EH (cell line): ENCODE data around the gene SLC4A7.
A peak's percentile ranks its signal among the peaks of the same experiment; 100 is the strongest.
"Not testable (repeated sequence)": the region's sequence is repeated elsewhere in the genome, so short reads cannot be mapped to it uniquely, and the experiment has no call there.

Experiments used
- DNase-seq: peaks from one replicate; pipeline ENCODE4 v3.0.0-alpha.2; 2015; ENCODE audit warnings: low read depth

The SLC4A7 gene

DNA sequence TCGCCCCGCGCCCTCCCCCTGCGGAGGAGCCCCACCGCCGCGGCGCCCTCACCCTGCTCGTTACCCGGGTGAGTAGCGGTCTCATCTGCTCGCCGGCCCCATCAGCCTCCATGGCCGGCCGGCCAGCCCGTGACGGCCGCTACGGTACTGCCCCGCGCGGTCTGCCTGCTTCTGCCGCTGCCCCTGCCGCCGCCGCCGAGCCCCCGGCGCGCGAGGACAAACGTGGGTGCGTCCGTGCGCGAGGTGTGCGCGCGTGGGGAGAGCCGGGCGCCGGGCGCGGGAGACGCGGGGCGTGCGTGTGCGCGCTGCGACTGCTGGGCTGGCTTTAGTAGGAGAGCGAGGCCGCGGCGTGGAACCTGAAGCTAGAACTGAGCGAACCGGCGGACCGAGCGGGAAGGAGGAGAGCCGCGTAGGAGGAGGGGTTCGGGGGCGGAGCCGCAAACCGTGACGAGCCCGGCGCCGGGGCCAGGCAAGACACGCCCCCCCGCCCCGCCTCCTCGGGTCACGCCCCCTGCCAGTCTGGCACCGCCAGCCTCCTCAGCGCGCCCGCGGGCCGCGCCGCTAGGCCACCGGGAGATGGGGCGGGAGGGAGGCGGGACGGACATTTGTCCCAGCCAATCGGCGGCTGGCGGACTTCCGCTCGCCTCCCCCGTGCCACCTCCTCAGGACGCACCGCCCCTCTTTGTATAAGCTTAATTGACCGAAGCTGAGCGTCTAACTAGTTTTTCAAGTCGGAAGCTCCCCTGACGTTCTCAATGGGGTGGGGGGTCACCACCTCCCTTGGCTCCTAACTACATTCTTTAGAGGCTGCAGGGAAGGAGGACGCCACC lies at the start of gene SLC4A7:
SLC4A7 (minus strand) TSS at position 370 of the 830 bp plus-strand sequence; CDS start at position 112, 258 bp downstream.
- DNase-seq, result peak; percentile 96

DNA sequence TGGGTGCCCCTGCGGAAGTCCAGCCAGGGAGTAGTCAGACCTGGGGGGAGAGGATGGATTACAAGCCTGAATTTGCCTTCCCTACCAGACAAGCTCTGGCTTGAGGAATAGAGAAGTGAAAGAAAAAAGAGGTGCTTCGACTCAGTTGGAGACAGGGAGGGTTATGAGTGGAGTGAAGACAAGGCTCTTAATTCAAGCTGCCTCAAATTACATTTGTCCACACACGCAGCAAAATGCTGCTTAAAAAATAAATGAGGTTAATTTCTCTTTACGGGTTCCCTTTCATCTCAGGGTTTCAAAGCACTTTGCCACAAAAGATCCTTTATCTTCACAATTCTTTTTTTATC lies 49.0 kb upstream of the SLC4A7 start:
- peak; percentile 49 for DNase-seq

DNA sequence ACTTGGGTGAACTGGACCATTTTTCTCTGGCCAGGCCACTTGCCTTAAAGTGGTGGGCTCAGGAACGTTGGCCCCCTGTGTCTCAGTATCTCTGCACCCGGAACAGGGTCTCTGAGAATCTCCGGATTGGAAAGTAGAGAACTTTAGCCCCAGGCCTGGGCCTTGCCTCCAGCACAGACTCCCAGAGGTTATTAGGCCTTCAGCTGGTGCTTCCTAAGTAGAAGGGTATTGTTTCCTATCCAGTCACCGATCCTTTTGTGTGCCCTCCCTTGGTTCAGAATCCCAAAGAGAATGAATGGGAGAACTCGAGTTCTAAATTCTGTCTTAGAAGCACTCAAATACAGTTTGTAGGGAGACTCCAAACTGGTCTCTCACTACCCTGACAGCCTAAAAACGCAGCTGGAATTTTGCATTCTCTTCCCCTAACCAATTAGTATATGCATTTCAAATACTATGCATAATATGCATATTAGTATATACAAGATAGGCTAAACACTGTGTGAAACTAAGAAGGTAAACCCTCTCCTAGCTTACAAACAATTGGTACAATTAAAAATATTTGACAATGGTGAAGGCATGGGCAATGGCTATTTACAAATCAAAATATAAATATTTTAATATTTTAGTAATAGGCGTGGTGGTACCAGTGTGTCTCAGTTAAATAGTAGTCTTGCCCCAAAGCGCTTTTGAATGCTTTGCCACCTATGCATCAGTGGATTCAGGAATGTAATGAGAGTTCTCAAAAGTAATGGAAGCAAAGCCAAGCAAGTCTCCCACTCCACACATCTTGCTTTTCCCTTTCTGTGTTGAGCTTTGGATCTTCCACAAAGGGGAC lies 48.5 kb upstream of the SLC4A7 start:
- peak; percentile 24 for DNase-seq

DNA sequence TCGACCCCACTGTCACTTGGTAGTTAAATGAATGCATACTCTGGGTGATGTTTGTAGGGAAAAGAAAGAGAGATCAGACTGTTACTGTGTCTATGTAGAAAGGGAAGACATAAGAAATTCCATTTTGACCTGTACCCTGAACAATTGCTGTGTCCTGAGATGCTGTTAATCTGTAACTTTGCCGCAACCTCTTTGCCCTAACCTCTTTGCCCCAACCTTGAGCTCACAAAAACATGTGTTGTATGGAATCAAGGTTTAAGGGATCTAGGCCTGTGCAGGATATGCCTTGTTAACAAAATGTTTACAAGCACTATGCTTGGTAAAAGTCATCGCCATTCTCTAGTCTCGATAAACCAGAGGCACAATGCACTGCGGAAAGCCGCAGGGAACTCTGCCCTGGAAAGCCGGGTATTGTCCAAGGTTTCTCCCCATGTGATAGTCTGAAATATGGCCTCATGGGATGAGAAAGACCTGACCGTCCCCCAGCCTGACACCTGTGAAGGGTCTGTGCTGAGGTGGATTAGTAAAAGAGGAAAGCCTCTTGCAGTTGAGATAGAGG lies 47.1 kb upstream of the SLC4A7 start:
- DNase-seq, result not testable (repeated sequence)

DNA sequence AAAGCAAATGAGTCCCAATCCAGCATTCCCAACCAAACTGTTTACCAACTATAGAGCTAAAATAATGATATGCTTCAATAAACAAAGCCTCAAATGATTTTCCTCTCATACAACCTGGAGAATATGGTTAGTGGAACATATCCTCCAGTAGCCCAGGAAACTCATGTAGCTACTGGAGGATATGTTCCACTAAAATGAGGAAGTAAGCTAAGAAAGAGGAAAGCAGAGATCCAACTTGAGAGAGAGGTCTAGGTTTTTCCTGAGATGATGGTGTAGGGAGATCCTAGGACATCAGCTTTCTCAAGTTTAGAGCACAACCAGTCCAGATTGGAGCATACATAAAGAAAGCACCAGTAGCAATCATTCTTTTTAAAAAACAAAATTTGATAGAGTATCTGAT lies 44.6 kb upstream of the SLC4A7 start:
- DNase-seq, result no peak

DNA sequence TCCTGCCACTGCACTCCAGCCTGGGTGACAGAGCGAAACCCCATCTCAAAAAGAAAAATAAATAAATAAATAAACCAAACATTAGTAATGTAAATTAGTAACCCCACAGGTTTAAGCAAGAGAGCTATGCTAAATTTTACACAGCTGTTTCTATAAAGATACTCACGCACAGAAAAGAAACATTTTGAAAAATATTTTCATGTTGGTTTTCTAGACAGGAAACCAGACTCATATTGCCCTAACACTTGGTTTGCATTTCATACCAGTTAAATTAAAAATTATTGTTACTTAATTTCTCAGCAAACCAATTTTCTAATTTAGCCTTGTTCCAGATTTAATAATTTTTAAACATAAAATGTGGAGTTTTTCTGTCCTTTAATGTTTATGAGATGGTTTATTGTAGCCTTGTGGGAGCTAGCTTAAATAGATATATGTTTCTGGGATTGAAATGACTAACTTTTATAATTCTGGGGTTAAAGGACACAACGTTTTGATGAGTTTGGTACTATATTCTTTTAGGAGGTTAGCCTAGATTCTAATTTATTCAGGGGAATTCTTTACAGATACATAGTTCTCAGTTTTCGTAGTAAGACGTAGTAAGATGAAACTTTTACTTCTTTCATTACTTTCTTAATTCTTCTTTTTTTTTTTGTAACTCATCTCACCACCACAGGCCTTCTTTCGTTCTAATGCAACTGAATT lies 42.6 kb upstream of the SLC4A7 start:
- no peak for DNase-seq

DNA sequence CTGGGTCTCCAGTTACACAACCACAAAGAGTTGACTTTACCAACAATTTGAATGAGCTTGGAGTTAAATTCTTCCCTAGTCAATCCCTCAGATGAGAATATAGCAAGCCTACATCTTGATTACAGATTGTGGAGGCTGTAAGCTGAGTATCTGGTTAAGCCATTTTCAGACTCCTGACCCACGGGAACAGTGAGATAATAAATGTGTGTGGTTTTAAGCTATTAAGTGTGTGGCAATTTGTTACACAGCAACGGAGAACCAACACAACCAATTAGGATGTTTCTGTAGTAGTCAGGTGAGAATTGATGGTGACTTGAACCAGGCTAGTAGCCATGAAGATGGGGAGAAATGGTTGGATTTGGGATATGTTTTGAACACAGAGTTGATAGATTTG lies 37.7 kb upstream of the SLC4A7 start:
- no peak for DNase-seq

DNA sequence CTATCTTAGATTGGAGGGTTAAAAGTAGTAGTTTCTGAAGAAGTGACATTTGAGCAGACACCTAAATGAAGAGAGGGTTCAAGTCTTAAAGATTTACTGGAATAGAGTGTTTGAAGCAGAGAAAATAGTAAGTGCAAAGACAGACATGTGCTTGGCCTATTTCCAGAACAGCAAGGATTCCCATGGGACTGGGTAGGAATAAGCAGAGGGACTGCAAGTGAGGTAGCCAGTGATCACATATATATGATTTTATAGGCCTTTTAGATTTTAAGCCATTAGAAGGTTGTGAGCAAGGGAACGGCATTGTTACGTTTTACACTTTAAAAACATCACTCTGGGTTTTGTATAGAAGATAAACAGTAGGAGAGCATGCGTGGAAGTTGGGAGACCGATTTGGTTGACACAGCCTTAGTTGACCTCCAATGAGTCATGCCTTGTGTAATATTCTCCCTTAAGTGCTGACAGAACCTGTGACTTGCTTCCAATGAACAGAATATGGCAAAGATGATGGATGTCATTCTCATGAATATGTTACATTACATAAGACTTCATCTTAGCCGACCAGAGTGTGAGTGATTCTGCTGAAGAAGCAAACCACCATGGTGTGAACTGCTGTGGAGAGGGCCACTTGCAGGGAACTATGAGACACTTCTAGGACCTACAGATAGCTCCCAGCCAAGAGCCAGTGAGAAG lies 37.1 kb upstream of the SLC4A7 start:
- peak; percentile 93 for DNase-seq

DNA sequence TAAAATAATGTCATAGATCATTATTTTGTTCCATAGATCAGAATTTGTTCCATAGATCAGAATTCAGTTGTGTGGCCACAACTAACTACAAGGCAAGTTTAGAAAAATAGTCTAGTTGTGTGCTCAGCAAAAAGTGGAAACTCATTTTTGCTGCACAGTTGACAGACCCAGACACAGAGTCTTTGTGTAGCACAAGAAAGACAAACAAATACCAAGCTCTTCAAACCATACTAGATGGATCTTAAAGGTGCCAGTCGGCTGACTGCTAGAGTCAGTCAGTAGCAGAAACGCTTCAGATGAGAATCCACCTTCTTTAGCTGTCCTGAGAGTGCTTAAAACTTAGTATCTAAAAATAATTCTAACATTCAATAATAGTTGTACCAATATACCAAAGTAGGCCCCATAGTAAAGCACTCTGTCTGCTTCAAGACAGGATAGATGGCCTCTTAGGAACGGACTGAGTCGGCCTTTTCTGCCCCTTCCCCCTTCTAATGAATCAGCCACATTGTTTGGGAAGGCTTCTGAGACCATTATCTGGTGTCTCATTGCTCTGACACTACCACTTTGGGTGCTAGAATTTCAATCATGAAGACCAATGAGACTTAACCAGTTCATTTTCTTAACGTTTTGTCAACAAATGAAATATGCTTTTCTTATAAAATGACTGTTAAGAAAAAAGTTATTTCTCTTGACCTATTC lies 27.7 kb upstream of the SLC4A7 start:
- DNase-seq, result no peak

DNA sequence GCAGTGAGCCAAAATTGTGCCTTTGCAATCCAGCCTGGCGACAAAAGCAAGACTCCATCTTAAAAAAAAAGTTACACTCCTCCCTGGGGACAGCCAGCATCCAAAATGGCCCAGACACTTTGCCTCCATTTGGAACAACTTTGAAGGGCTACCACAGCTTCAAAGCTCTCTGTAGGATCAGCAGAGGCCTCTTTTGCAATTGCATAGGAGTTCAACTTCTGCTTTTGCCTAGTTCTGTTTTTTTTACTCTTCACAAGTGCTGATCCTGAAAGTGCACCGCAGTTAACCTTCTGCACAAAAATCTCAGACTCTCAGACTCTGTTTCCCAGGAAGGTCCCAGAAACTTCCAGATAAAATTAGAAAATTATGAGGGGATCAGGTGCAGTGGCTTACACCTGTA lies 25.2 kb upstream of the SLC4A7 start:
- no peak for DNase-seq

DNA sequence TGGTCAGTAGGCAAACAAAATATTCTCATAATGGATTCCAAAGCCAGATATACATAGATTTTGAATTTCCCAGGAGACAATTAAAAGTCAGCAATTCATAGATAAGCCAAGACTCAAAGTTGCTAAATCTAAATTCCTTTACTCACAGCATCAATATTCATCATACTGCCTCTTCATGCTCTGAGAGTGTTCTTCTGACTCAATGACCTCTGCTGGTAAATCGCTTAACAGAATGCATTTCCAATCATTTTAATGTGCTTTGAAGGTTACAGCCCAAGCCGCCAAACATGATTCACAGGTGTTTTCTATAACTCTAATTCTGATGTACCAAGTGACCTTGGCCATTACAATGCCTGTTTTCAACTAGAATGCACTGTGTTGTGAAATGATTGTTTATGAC lies 24.2 kb upstream of the SLC4A7 start:
- DNase-seq, result no peak

DNA sequence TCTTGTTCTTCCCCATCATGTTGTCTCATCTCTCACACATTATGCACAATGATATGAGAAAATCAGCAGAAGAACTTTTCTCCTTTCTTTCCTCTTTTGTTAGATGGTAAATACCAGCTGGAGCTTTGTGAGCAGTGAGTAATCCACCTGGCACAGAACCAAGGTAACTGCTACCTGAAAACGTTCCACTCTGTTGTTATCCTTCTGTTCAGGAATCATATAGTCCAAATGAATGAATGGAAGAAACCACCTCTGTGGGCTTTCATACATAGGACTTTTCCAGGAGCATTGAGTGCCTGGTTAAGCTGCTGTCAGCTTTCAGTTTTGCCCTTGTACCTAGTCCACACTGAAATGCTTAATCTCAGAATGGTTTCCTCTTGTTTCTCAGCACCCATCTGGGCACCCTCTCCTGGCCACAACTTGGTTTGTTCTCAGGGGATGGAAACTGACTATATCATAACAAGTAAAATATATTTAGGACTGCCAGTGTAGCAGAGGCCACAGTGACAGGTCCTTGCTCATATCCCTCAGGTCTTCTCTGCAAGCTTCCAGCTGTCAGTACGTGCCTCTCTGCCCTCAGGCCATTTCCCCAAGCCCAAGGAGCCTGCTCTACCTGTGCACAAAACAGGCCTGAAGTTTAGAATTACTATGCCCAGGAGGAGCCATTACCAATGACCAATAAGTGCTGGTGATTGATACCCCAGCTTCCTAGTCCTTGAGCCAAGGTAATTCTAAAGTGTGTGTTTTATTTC lies 23.5 kb upstream of the SLC4A7 start:
- DNase-seq, result peak; percentile 17

DNA sequence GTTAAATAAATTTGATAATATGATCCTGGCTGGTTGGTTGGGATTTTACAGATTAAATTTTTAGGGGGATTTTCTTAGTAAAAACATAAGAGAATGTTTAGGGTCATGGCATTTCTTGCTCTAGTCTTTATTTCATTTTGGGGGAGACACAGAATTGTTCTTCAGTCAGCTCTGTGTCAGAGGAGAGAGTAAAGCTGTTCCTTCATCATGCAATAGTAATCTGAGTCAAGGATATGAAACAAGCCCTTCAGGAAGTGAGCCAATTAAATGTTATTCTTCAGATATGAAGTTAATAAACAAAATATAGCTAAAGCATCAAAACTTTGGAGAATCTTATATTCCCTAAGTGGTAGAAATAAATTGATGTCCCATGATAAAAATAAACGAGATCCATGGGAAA lies 22.9 kb upstream of the SLC4A7 start:
- DNase-seq, result no peak

DNA sequence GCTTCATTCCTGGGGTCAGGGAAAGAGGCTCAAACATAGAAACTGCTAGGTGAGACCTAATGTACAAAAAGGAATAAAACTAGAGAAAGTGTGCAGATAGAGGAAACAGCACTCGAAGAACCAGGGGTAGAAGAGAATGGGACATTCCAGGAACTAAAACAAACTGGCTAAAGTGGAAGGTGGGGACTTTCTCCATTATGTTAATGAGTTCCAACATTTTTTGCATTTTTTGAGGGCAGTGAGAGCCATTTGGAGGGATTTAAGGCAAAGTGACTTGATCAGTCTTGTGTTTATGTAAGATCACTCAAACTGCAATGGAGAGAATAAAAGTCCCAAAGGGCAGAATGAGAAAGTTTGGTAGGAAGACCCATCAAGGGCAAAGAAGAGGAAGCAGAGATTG lies 20.6 kb upstream of the SLC4A7 start:
- DNase-seq, result peak; percentile 72

DNA sequence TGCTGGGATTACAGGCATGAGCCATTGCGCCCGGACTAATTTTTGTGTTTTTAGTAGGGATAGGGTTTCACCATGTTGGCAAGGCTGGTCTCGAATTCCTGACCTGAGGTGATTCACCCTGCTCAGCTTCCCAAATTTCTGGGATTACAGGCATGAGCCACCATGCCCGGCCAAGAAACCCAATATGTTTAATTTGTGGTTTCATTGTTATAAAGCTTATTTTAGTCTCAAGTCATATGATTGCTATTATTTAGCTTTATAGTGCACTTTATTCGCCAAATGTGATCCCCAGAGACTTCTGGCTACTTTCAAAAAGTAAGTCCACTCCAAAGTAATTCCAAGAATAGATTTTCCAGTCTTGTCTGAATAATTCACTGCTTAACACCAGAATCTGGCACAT lies 19.3 kb upstream of the SLC4A7 start:
- peak; percentile 93 for DNase-seq

DNA sequence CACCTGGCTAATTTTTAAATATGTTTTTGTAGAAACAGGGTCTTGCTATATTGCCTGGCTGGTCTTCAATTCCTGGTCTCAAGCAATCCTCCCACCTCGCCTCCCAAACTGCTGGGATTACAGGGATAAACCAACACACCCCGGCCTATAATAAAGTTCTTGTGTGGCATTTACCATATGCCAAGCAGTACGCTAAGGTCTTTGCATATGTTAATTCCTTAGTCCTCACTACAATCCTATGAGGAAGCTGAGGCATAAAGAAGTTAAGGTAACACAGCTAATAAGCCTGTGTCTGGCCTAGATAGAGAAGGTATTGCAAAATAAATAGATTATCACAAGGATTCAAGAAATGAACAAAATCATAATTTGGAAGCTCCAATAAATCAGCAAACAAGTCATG lies 17.6 kb upstream of the SLC4A7 start:
- DNase-seq, result no peak

DNA sequence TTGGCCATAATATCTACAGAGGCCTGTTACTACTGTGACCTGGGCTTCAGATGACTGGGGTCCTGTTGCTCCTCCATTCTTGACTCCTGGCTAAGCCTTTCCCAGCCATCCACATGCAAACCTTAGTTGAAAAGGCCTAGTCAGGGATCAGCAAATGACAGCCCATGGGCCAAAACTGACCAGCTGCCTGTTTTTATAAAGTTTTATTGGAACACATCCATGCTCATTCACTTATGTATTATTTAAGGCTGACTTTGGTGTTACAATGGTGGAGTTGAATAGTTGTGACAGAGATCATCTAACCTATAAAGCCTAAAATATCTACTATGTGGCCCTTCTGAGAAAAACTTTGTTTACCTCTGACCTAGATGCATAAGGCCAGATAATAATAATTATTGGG lies 16.8 kb upstream of the SLC4A7 start:
- DNase-seq, result no peak

DNA sequence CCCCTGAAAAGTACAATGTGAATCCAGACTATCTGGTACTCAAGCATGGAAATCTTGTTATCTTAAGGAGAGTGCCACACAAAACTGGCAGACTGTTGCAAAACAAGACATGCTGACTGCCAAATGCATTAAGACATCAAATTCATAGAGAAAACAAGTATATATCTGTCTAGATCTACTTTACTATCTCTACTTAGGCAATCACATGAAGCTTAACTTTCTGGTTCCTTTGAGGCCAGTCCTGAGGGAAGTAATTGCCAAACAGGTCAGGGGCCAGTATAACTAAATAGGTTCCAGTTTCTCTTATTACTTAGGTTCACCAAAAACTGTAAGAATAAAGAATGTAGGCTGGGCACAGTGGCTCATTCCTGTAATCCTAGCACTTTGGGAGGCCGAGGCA lies 15.9 kb upstream of the SLC4A7 start:
- DNase-seq, result no peak

DNA sequence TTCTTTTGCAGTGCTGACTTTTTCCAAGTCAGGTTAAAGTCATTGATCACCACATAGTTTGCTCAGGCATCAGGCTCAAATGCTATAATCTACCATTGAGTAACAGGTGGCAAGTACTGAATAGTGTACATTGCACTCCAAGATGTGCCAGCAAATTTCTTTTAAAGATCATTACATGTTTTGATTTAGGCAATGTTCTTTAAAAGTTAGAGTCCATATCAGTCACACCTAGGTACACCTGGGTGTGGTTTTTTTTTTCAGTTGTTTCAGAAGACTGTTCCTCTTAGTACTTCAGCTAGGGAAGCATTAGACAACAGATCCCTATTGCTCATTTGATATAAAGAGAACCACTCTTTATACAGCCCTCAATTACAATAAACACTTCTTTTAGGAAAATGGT lies 10.6 kb upstream of the SLC4A7 start:
- no peak for DNase-seq

DNA sequence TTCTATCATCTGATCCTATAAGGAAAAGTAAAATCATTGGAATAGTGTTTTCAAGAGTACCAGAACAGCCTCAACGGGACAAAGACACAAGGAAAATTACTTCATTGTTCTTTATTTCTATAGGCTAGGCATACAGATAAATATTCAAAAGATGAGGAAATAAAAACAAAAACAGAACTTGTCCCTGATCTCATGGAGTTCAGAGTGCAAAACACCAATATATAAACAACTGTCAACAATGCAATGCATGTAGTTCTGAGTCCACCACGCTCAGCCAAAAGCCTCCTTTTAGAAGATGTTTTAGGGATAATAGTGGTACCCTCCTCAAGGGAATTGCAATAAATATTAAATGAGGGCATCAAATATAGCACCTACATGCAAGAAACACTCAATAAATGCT lies 4.6 kb upstream of the SLC4A7 start:
- DNase-seq, result peak; percentile 37

DNA sequence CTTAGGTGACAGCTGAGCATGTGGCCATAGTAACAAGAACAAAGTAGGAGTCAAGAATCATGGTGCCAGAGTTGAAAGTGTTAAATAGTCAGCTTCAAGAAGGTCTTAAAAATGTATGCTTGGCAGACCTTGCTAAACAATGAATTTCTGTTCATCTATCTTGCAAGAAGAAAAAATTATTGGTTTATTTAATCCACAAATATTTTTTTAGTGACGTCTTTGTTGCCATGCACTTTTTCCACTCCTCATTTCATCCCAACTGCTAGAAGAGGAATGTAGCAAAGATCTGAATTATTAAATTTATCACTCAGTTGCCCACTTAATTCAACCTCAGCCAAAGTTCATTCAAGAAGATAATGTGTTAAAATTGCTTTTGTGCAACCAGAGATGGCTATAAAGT lies 3.2 kb upstream of the SLC4A7 start:
- DNase-seq, result no peak
